ENCODE measurements around the gene MTMR3.
A peak's percentile ranks its signal among the peaks of the same experiment; 100 is the strongest.
"Not testable (repeated sequence)": the region's sequence is repeated elsewhere in the genome, so short reads cannot be mapped to it uniquely, and the experiment has no call there.

Gene MTMR3

DNA sequence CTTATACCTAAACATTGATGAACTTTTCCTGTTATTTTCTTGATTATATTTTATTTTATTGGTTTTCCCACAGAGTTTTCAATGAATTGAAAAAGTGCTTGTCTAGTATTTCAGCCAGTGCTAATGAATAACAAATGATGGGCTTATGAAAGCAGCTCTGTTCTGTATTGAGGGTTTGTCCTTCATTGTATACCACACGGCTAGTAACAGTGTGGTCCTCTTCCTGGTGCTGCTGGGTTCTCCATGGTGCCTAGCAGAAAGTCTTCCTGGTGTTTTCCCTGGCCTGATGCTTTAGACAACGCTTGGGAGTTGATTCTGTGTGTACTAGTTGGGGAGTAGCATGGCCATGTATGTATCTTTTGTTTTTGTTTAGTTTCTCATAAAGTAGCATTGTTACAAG, 89.1 kb downstream of the MTMR3 start:
- no peak for DNase-seq

- no peak for DNase-seq
Measured at GRCh38 chr22:29973269-29973668, 90.3 kb downstream of the MTMR3 start.

- not testable (repeated sequence) for DNase-seq
Measured at GRCh38 chr22:29973680-29974079, 90.7 kb downstream of the MTMR3 start.

DNA sequence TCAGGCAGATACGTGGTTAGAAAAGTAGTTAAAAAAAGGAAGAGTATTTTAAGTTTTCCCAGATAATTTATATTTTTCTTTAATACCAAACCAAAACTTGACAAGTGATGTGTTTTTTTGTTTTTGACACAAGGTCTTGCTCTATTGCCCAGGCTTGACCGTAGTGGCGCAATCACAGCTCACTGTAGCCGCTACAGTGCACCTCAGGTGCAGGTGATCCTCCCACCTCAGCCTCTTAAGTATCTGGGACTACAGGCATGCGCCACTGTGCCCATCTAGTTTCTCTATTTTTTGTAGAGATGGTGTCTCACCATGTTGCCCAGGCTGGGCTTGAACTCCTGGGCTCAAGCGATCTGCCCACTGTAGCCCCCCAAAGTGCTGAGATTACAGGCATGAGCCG, 92.5 kb downstream of the MTMR3 start:
- DNase-seq = no peak

DNA sequence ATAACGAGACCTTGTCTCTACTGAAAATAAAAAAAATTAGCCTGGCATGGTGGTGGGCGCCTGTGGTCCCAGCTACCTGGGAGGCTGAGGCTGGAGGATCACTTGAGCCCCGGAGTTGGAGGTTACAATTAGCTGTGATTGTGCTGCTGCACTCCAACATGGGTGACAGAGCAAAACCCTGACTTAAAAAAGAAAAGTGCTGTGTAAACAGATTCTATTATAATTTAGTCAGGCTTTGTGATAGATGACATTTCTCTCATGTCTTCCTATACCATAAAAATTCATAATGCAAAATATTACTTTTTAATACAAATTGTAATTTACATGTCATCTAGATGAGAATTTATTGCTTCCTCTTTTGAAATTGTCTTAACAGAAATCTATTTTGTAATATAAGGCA, 94.1 kb downstream of the MTMR3 start:
- no peak for DNase-seq

DNA sequence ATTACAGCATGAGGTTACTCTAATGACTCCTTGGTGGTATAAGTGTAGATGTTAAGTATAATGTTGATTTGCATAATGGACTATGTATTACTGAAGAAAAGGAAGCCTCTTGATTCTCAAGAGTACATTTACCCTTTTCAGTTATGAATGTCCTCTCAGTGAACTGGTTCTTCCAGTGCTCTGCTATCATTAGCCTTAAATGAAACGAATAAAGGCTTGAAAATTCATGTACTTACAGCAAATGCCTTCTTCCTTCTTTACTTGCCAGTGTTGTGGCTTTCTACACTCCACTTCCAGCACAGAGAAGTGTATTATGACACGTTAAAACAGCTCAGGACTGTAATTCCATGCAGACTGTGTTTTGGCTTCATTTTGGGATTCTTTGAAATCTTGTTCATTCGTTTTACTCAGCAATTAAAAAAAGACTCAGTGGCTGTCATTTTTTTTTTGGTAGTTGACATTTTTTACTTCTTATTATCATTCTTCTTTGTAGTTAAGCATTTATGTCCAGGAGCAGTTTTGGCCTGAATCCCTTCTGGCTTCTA, 96.9 kb downstream of the MTMR3 start:
- DNase-seq = no peak

GRCh38 chr22:29983296-29983917, 100.4 kb downstream of the MTMR3 start:
- no peak for DNase-seq

GRCh38 chr22:29985912-29986311, 102.9 kb downstream of the MTMR3 start:
- DNase-seq = no peak

GRCh38 chr22:29987137-29987536, 104.2 kb downstream of the MTMR3 start:
- DNase-seq = no peak

DNA sequence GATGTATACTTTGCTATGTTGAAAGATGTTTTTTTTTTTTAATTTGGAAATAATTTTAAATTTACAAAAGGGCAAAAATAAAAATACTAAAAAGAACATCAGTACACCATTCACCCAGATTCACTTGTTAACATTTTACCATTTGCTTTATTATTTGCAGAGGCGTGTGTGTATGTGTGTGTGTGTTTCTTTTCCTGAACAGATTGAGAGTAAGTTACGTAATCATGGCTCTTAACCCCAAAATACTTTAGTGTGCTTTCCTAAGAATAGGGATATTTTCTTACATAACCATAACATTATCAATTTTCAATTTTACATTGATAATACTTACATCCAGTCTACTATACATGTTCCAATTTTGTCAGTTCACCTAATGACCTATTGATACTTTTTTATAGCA, 105.7 kb downstream of the MTMR3 start:
- no peak for DNase-seq

GRCh38 chr22:29989446-29989845, 106.5 kb downstream of the MTMR3 start:
- no peak for DNase-seq

GRCh38 chr22:29992341-29993275, 109.6 kb downstream of the MTMR3 start:
- DNase-seq = no peak

DNA sequence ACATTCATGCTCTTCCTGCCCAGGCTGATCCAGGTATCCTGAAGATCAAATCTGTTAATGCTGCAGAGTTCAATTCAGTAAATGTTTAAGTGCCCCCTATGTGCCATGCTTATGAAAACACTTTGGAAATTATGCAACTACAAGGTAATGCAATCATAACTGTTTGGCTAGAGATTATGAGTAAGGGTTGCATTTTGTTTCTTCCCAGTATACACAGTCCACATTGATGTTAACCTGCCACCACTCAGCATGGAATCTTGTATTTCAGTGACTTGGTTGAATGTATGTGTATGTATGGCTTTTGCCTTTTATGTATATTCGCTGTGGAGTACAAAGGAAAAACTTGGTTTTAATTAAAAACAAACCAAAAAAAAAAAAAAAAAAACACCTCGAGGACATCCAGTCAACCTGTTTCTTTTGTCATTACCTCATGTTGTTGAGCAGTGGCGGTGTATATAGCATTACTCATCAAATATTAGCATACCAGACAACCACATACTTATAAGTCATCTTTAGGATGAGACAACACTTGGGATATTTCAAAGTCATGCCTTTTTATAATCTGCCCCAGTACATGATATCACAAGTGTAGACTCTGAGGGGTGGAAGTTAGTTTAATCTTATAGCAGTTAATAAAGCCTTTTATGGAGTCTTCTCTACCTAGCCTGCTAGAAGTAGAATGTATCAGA, 111.2 kb downstream of the MTMR3 start:
- DNase-seq = no peak

- DNase-seq = no peak
Measured at GRCh38 chr22:29994943-29995342, 112.0 kb downstream of the MTMR3 start.

- DNase-seq = no peak
Measured at GRCh38 chr22:29997107-29997506, 114.1 kb downstream of the MTMR3 start.

DNA sequence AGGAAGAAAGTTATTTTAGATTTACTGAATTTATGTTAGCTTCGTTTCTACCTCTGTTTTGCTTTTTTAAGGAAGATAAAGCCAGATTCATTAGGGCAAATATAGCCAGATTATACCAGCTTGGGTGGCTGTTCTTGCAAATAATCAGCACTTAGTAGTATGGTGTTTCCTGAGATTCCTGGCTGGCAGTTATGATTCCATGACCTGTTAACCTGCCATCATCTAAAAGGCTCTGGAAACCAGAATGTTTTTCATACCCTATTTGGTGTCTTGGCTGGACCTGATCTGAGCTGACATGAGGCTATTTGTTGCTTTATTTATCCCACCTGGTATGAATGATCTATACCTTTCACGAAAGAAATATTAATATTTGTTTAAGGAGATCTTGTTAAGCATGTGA, 114.5 kb downstream of the MTMR3 start:
- DNase-seq = no peak

GRCh38 chr22:29998627-29999384, 115.8 kb downstream of the MTMR3 start:
- peak; percentile 32 for DNase-seq

GRCh38 chr22:30000566-30000965, 117.6 kb downstream of the MTMR3 start:
- DNase-seq = no peak

GRCh38 chr22:30001459-30001858, 118.5 kb downstream of the MTMR3 start:
- no peak for DNase-seq

GRCh38 chr22:30002861-30003486, 120.0 kb downstream of the MTMR3 start:
- DNase-seq = no peak

- no peak for DNase-seq
Measured at GRCh38 chr22:30004101-30004500, 121.1 kb downstream of the MTMR3 start.

DNA sequence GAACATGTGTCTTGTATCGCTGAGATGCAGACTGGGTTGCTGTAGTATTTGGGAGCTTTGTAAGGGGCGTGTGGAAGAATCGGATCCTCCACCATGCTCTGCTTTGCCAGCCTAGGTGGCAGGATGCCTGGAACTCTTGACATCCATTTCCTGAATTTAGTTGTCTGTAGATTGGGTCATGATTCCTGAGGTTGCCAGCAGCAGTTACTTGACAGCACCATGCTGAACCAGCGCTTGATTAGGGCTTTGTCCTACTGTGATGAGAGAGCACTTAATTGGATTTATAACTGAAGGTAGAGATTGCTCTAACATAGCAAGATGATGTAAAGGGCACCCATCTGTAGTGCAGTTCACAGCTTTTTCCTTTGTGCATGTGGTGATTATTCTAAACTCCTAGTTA, 121.7 kb downstream of the MTMR3 start:
- DNase-seq = no peak

Measured in NCI-H2171 treated with DMSO at 0.1 percent for 48 hours (cell line).